GM12878 (cell line): Measurements from ENCODE around the gene JMY.

Experiments used
- BMI1 ChIP-seq: fragments of 450-650 bp; IDR thresholded peaks from 2 replicates; pipeline ENCODE4 v1.6.1; 2016; ENCODE audit warnings: mild to moderate bottlenecking, moderate library complexity, borderline replicate concordance
- CTCF ChIP-seq, 3 experiments: IDR thresholded peaks in 2 of 3; conservative IDR thresholded peaks in 1 of 3; 2 replicates each; pipeline ENCODE4 v1.5.1; 2011; ENCODE audit warnings: low read depth in 3 of 3, low read length in 3 of 3, mild to moderate bottlenecking in 3 of 3, control low read depth in 2 of 3, moderate library complexity in 2 of 3, inconsistent platforms in 1 of 3, mixed read lengths in 1 of 3; ENCODE audit not compliant: control insufficient read depth in 2 of 3, insufficient read depth in 1 of 3; ENCODE audit errors: extremely low read depth in 1 of 3
- MYC ChIP-seq: IDR thresholded peaks from 2 replicates; pipeline ENCODE4 v1.6.1; 2011; ENCODE audit warnings: mild to moderate bottlenecking, low read length, moderate library complexity, inconsistent platforms; ENCODE audit not compliant: insufficient read depth, insufficient replicate concordance, insufficient read length, severe bottlenecking
- POLR2AphosphoS5 ChIP-seq: IDR thresholded peaks from 2 replicates; pipeline ENCODE4 v1.6.1; 2011; ENCODE audit warnings: mild to moderate bottlenecking, low read length, inconsistent platforms
- SIN3A ChIP-seq: IDR thresholded peaks from 2 replicates; pipeline ENCODE4 v1.6.1; 2012; ENCODE audit warnings: low read depth, low read length, improper control_type of control experiment
- SUPT20H ChIP-seq: IDR thresholded peaks from 2 replicates; pipeline ENCODE4 v1.6.1; 2011; ENCODE audit warnings: low read depth, mild to moderate bottlenecking, low read length, moderate library complexity, borderline replicate concordance; ENCODE audit not compliant: control insufficient read depth
- YY1 ChIP-seq: IDR thresholded peaks from 2 replicates; pipeline ENCODE4 v1.6.1; 2011; ENCODE audit warnings: low read depth, mild to moderate bottlenecking, low read length
- ZNF217 ChIP-seq: fragments of 450-650 bp; IDR thresholded peaks from 2 replicates; pipeline ENCODE4 v1.6.1; 2017; ENCODE audit warnings: antibody characterized with exemption, mild to moderate bottlenecking
- TF ChIP-seq, protein P1 (sequence below): IDR thresholded peaks from 2 replicates; pipeline ENCODE4 v1.6.1; 2011; ENCODE audit warnings: borderline replicate concordance, low read depth, mild to moderate bottlenecking, moderate library complexity, mixed read lengths, low read length; ENCODE audit not compliant: insufficient read depth; ENCODE audit errors: extremely low read length

- TF ChIP-seq, protein P1, sequence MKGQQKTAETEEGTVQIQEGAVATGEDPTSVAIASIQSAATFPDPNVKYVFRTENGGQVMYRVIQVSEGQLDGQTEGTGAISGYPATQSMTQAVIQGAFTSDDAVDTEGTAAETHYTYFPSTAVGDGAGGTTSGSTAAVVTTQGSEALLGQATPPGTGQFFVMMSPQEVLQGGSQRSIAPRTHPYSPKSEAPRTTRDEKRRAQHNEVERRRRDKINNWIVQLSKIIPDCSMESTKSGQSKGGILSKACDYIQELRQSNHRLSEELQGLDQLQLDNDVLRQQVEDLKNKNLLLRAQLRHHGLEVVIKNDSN = no peak
- TF ChIP-seq CTCF (IDR thresholded peaks at IDR 0.05 in 2 of 3, conservative IDR thresholded peaks at IDR 0.05 in 1 of 3; ENCODE audit: control insufficient read depth in 2 of 3, extremely low read depth in 1 of 3, insufficient read depth in 1 of 3, low read depth in 3 of 3, low read length in 3 of 3) (no peak), YY1 (no peak), SIN3A (no peak), MYC (no peak), SUPT20H (no peak), POLR2AphosphoS5 (no peak), BMI1 (no peak), ZNF217 (no peak)
These were observed 29.4 kb upstream of the JMY start for GRCh38 chr5:79206541-79206940.
